Cardiac fibroblast (primary cell): Measurements from ENCODE around the gene LRRC23.

Source experiments
- DNase-seq, 2 donors: peaks; one replicate each; pipeline versions ENCODE4 v3.0.0 to v3.0.0-alpha.2; 2010; ENCODE audit warnings: low read depth in 2 of 2
- H3K4me3 ChIP-seq, 2 donors: replicated peaks in 1 of 2; 1 replicate in 1 of 2; 2 replicates in 1 of 2; pipeline ENCODE4 v1.5.1; 2011; ENCODE audit warnings: low read depth in 2 of 2, low read length in 2 of 2, mild to moderate bottlenecking in 2 of 2, moderate library complexity in 1 of 2
- TF ChIP-seq, protein P1 (sequence below): IDR thresholded peaks from one replicate; pipeline ENCODE4 v1.5.1; 2011; ENCODE audit warnings: low read depth, mild to moderate bottlenecking, low read length, inconsistent platforms

The LRRC23 gene

DNA sequence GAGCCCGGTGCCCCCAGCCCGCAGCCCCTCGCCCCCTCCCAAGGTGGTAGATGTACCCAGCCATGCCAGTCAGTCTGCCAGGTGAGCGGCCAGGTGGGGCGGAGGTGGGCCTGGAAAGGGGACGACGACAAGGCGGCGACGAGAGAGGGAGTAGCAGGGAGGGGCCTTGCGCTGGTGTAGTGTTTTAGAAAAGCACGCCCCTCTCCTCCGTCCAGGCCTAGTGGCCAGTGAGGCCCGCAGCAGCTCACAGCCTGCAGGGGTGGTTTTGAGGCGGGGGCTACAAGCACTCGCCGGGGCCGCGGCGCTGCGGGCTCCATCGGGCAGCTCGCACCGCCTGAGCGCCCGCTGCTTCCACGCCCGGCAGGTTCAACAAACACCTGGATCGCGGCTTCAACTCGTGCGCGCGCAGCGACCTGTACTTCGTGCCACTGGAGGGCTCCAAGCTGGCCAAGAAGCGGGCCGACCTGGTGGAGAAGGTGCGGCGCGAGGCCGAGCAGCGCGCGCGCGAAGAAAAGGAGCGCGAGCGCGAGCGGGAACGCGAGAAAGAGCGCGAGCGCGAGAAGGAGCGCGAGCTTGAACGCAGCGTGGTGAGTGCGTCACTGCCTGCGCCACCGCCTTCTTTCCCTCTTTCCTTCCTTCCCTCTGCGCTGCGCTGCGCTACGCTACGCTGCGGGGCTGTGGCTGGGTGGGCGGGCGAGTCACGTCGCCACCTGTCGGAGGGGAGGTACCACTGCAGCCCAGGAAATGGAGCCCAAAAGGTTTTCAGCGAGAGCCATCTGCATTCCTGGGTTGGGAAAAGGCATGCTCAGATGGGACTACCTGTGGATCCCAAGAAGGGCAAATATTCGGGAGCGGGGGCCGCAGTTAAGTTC is 33.1 kb downstream of the LRRC23 start:
- TF ChIP-seq, protein P1, sequence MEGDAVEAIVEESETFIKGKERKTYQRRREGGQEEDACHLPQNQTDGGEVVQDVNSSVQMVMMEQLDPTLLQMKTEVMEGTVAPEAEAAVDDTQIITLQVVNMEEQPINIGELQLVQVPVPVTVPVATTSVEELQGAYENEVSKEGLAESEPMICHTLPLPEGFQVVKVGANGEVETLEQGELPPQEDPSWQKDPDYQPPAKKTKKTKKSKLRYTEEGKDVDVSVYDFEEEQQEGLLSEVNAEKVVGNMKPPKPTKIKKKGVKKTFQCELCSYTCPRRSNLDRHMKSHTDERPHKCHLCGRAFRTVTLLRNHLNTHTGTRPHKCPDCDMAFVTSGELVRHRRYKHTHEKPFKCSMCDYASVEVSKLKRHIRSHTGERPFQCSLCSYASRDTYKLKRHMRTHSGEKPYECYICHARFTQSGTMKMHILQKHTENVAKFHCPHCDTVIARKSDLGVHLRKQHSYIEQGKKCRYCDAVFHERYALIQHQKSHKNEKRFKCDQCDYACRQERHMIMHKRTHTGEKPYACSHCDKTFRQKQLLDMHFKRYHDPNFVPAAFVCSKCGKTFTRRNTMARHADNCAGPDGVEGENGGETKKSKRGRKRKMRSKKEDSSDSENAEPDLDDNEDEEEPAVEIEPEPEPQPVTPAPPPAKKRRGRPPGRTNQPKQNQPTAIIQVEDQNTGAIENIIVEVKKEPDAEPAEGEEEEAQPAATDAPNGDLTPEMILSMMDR, result peak; percentile 95
- H3K4me3 ChIP-seq, result peak overlapping the region; percentile 30 to 58

DNA sequence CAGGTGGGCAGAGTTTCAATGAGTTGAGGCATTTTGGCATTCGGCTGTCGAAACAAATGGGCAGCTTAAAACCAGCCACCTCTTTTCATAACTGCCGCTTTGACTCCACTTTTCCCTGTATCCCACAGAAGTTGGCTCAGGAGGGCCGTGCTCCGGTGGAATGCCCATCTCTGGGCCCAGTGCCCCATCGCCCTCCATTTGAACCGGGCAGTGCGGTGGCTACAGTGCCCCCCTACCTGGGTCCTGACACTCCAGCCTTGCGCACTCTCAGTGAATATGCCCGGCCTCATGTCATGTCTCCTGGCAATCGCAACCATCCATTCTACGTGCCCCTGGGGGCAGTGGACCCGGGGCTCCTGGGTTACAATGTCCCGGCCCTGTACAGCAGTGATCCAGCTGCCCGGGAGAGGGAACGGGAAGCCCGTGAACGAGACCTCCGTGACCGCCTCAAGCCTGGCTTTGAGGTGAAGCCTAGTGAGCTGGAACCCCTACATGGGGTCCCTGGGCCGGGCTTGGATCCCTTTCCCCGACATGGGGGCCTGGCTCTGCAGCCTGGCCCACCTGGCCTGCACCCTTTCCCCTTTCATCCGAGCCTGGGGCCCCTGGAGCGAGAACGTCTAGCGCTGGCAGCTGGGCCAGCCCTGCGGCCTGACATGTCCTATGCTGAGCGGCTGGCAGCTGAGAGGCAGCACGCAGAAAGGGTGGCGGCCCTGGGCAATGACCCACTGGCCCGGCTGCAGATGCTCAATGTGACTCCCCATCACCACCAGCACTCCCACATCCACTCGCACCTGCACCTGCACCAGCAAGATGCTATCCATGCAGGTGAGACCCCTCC is 34.0 kb downstream of the LRRC23 start:
- DNase-seq, result no peak
- TF ChIP-seq, protein P1, result no peak
- peak overlapping the region; percentile 5 to 58 for H3K4me3 ChIP-seq

More for the DNA sequence above, 33.1 kb downstream of the LRRC23 start:
- DNase-seq, result peak; percentile 94 to 95

DNA sequence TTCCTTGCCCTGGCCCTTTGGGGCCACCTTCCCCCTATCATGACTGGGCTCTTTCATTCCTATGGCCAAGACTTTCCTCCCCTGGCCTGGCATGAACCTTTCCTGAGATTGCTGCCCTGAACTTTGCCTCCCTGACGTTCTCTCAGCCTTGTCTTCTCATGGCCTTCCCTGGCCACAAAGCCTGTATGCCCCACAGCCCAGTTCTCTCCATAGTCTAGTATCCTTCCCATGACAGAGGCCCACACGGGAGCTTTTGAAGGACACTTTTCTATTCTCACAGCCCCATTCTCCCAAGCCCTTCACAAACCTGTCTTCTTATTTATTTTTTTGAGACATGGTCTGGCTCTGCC is 34.5 kb downstream of the LRRC23 start:
- TF ChIP-seq, protein P1, result no peak
- no peak overlapping the region for H3K4me3 ChIP-seq
- DNase-seq, result no peak

DNA sequence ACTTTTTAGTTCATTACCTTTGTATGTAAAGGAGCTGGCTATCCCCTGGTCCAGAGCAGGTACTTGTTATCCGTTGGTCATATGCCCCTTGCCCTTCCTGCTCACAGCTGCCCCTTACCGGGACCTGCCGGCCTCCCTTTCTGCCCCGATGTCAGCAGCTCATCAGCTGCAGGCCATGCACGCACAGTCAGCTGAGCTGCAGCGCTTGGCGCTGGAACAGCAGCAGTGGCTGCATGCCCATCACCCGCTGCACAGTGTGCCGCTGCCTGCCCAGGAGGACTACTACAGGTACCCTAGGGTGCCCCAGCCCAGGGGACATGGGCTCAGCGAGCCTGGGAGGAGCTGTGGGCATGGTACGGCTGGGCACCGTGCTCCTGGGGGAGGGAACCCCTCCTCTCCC is 36.6 kb downstream of the LRRC23 start:
- no peak overlapping the region for H3K4me3 ChIP-seq
- DNase-seq, result no peak
- TF ChIP-seq, protein P1, result no peak

DNA sequence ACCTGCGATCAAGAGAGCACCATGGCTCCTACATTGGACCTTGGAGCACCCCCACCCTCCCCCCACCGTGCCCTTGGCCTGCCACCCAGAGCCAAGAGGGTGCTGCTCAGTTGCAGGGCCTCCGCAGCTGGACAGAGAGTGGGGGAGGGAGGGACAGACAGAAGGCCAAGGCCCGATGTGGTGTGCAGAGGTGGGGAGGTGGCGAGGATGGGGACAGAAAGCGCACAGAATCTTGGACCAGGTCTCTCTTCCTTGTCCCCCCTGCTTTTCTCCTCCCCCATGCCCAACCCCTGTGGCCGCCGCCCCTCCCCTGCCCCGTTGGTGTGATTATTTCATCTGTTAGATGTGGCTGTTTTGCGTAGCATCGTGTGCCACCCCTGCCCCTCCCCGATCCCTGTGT is 37.2 kb downstream of the LRRC23 start:
- TF ChIP-seq, protein P1, result no peak
- no peak overlapping the region for H3K4me3 ChIP-seq
- DNase-seq, result no peak

DNA sequence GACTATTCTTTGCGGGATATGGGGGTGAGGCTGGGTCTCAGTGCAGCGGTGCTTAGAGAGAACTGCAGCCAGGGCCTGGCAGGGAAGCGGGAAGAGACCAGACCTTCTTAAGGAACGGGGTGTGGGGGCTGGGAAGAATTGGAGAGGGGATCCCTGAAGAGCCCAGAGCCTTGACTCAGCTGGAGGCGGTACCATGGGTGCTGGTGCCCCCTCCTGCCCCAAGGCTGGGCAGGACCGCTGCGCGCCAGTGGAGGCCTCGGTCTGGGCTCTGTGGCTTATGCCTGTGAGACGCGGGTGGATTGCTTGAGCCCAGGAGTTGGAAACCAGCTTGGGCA is 37.7 kb downstream of the LRRC23 start:
- TF ChIP-seq, protein P1, result no peak
- H3K4me3 ChIP-seq, result no peak overlapping the region
- DNase-seq, result no peak
